Breast epithelium (tissue), 4 donors: Measurements from ENCODE around the gene POLR2F. TPM values are rescaled to one million over a fixed set of nuclear protein-coding genes. Genes with fewer than 3 reads are reported as not detected.
A peak's percentile ranks its signal among the peaks of the same experiment; 100 is the strongest.

Experiments used
- DNase-seq, 2 donors: peaks; one replicate each; pipeline ENCODE4 v3.0.0-alpha.2; 2019; ENCODE audit warnings: low spot score in 2 of 2
- H3K27ac ChIP-seq, 2 donors: fragments of 200-600 bp; sonication (generic) in 1 of 2; one replicate each; pipeline ENCODE4 v1.5.1; 2016 to 2019; ENCODE audit warnings: mild to moderate bottlenecking in 1 of 2
- H3K27me3 ChIP-seq, 2 donors: fragments of 200-600 bp; sonication (generic) in 1 of 2; one replicate each; pipeline versions ENCODE4 v1.5.1 to v1.6.0; 2017 to 2019; ENCODE audit warnings: control low read depth in 1 of 2, mild to moderate bottlenecking in 1 of 2
- H3K36me3 ChIP-seq: fragments of 200-600 bp; one replicate; pipeline ENCODE4 v1.5.1; 2019
- H3K4me1 ChIP-seq, 2 donors: fragments of 200-600 bp; sonication (generic); one replicate each; pipeline ENCODE4 v1.5.1; 2016 to 2019; ENCODE audit warnings: control low read depth in 1 of 2
- H3K4me3 ChIP-seq, 3 donors: fragments of 200-600 bp; sonication (generic); 1 replicate in 2 of 3; 2 replicates in 1 of 3; pipeline ENCODE4 v1.5.1; 2016 to 2019; ENCODE audit warnings: mild to moderate bottlenecking in 3 of 3, moderate library complexity in 2 of 3
- H3K9me3 ChIP-seq, 2 donors: fragments of 200-600 bp; sonication (generic) in 1 of 2; one replicate each; pipeline ENCODE4 v1.5.1; 2016 to 2019; ENCODE audit warnings: control low read depth in 1 of 2
- CTCF ChIP-seq, 3 donors: fragments of 450-650 bp; IDR thresholded peaks; one replicate each; pipeline ENCODE4 v1.5.1; 2016 to 2017; ENCODE audit warnings: antibody characterized with exemption in 3 of 3, mild to moderate bottlenecking in 3 of 3, moderate library complexity in 3 of 3
- POLR2A ChIP-seq: fragments of 450-650 bp; IDR thresholded peaks from one replicate; pipeline ENCODE4 v1.6.1; 2016; ENCODE audit warnings: antibody characterized with exemption, mild to moderate bottlenecking, moderate library complexity
- POLR2AphosphoS5 ChIP-seq, 3 donors: sonication (generic); formaldehyde crosslinking; IDR thresholded peaks; one replicate each; pipeline ENCODE4 v1.6.1; 2017; ENCODE audit warnings: antibody characterized with exemption in 3 of 3
- intact Hi-C: fragments of 100-400 bp; cut with DNase I; formaldehyde crosslinking; loops from one replicate; pipeline ENCODE4 v1.15.1; 2023; ENCODE audit warnings: low total_unique reads
- total RNA-seq, 3 donors: library from RNA; depleted of rRNA; stranded (reverse); fragments of >200 nt; gene quantifications; one replicate each; pipeline ENCODE4 v1.1.0, GENCODE V29; 2016

POLR2F gene
- total RNA-seq, 3 donors from 2014 or later: 66.7 to 93.7 (median 82.4) TPM

GRCh38 chr22:38012604-38013072 is 59.1 kb downstream of the POLR2F start:
- no peak overlapping the region for H3K4me3 ChIP-seq
- H3K4me1 ChIP-seq: peaks cover 10 to 15% of the 10 kb centered on the region in 2 donors
- H3K27ac ChIP-seq: no peak overlapping the region
- DNase-seq: no peak
- H3K9me3 ChIP-seq: no peaks in the 10 kb centered on the region
- intact Hi-C loops: no loop called here
- H3K36me3 ChIP-seq: no peaks in the 10 kb centered on the region
- H3K27me3 ChIP-seq: no peaks in the 10 kb centered on the region
- TF ChIP-seq POLR2AphosphoS5 (IDR thresholded peaks at IDR 0.05): no peak
- TF ChIP-seq CTCF (IDR thresholded peaks at IDR 0.05): no peak
- TF ChIP-seq POLR2A: no peak

- no peak for DNase-seq
- Histone ChIP-seq H3K36me3 (no peaks in the 10 kb centered on the region), H3K27ac (peak overlapping the region in 1 of 2 donors; percentile 88), H3K27me3 (no peaks in the 10 kb centered on the region), H3K9me3 (no peaks in the 10 kb centered on the region), H3K4me3 (no peak overlapping the region), H3K4me1 (peaks cover 10 to 18% of the 10 kb centered on the region in 2 donors)
- intact Hi-C loops: no loop called here
- TF ChIP-seq POLR2AphosphoS5 (IDR thresholded peaks at IDR 0.05) (no peak), CTCF (IDR thresholded peaks at IDR 0.05) (no peak), POLR2A (no peak)
These were observed 60.6 kb downstream of the POLR2F start for GRCh38 chr22:38014083-38014482.

- DNase-seq: peak; percentile 88 to 91
- H3K27me3 ChIP-seq: no peaks in the 10 kb centered on the region
- peak in 1 of 3 donors; percentile 64 for TF ChIP-seq POLR2AphosphoS5 (IDR thresholded peaks at IDR 0.05)
- no peak for TF ChIP-seq CTCF (IDR thresholded peaks at IDR 0.05)
- peaks cover 10 to 18% of the 10 kb centered on the region in 2 donors for H3K4me1 ChIP-seq
- no peaks in the 10 kb centered on the region for H3K36me3 ChIP-seq
- intact Hi-C loops: loop anchor here (5.0 kb wide), 1 partner anchor 374 kb away; no protein-coding TSS in a partner anchor
- no peaks in the 10 kb centered on the region for H3K9me3 ChIP-seq
- H3K4me3 ChIP-seq: peak overlapping the region in 2 of 3 donors; percentile 25 to 42
- peak overlapping the region; percentile 88 to 93 for H3K27ac ChIP-seq
These were observed 63.0 kb downstream of the POLR2F start for GRCh38 chr22:38016182-38017151.

- Histone ChIP-seq H3K4me3 (peak overlapping the region in 1 of 3 donors; percentile 42), H3K4me1 (peaks cover 10 to 18% of the 10 kb centered on the region in 2 donors), H3K27ac (peak overlapping the region; percentile 88 to 93), H3K9me3 (no peaks in the 10 kb centered on the region), H3K36me3 (no peaks in the 10 kb centered on the region), H3K27me3 (no peaks in the 10 kb centered on the region)
- TF ChIP-seq CTCF (IDR thresholded peaks at IDR 0.05): no peak
- TF ChIP-seq POLR2AphosphoS5 (IDR thresholded peaks at IDR 0.05): peak in 1 of 3 donors; percentile 64
- no peak for TF ChIP-seq POLR2A
- intact Hi-C loops: loop anchor here (5.0 kb wide), 1 partner anchor 375 kb away; no protein-coding TSS in a partner anchor
- DNase-seq: peak; percentile 87 to 91
These were observed 63.9 kb downstream of the POLR2F start for GRCh38 chr22:38017272-38017920.
